Stomach (tissue), 9 donors: ENCODE measurements around the gene SGCA. TPM values are rescaled to one million over a fixed set of nuclear protein-coding genes. Genes with fewer than 3 reads are reported as not detected.

Source experiments
- DNase-seq, 2 donors: peaks; one replicate each; pipeline versions ENCODE4 v3.0.0 to v3.0.0-alpha.2; 2013 to 2019
- H3K27ac ChIP-seq, 5 donors: fragments of 200-600 bp in 4 of 5; sonication (generic) in 4 of 5; one replicate each; pipeline ENCODE4 v1.5.1; 2013 to 2019; ENCODE audit warnings: mild to moderate bottlenecking in 1 of 5, moderate library complexity in 1 of 5
- H3K27me3 ChIP-seq, 3 donors: fragments of 200-600 bp; sonication (generic); one replicate each; pipeline ENCODE4 v1.5.1; 2017 to 2019; ENCODE audit warnings: mixed run types in 1 of 3
- H3K36me3 ChIP-seq, 4 donors: fragments of 200-600 bp; sonication (generic); 1 replicate in 3 of 4; 2 replicates in 1 of 4; pipeline ENCODE4 v1.5.1; 2016 to 2019
- H3K4me1 ChIP-seq, 4 donors: fragments of 200-600 bp; sonication (generic); one replicate each; pipeline ENCODE4 v1.5.1; 2016 to 2019
- H3K4me3 ChIP-seq, 4 donors: fragments of 200-600 bp; sonication (generic) in 3 of 4; one replicate each; pipeline ENCODE4 v1.5.1; 2016 to 2019; ENCODE audit warnings: mild to moderate bottlenecking in 1 of 4
- H3K9me3 ChIP-seq, 4 donors: fragments of 200-600 bp; sonication (generic); one replicate each; pipeline ENCODE4 v1.5.1; 2016 to 2019
- EP300 ChIP-seq: sonication (generic); formaldehyde crosslinking; IDR thresholded peaks from one replicate; pipeline ENCODE4 v1.6.1; 2017; ENCODE audit warnings: antibody characterized with exemption
- POLR2A ChIP-seq, 4 donors: fragments of 450-650 bp; IDR thresholded peaks; one replicate each; pipeline ENCODE4 v1.6.1; 2016; ENCODE audit warnings: antibody characterized with exemption in 4 of 4, control low read depth in 2 of 4, mild to moderate bottlenecking in 1 of 4, moderate library complexity in 1 of 4
- POLR2AphosphoS5 ChIP-seq, 3 donors: sonication (generic); formaldehyde crosslinking; IDR thresholded peaks; one replicate each; pipeline ENCODE4 v1.6.1; 2016; ENCODE audit warnings: antibody characterized with exemption in 3 of 3
- WGBS, 5 donors: extraction: QIAGEN DNeasy Blood & Tissue Kit in 3 of 5; methylation state at CpG; one replicate each; pipeline versions ENCODE4 v1.1.5 to v1.1.7; 2013 to 2018; 5-methylcytosine and 5-hydroxymethylcytosine counted together
- intact Hi-C: fragments of 100-400 bp; cut with DNase I; formaldehyde crosslinking; loops from one replicate; pipeline ENCODE4 v1.15.1; 2023; ENCODE audit warnings: low total_unique reads
- polyA plus RNA-seq, 3 donors: library from polyadenylated mRNA; stranded (reverse); fragments of 200-250 nt; gene quantifications; one replicate each; pipeline ENCODE4 v1.2.3, GENCODE V29; 2013
- total RNA-seq, 5 donors: library from RNA; depleted of rRNA; stranded (reverse); fragments of >200 nt; gene quantifications; one replicate each; pipeline versions ENCODE4 v1.1.0 to v1.2.3, GENCODE V29; 2014 to 2016
- TF ChIP-seq, protein P1 (sequence below), 7 experiments: fragments of 450-650 bp in 4 of 7; fragments of 200-600 bp in 3 of 7; sonication (generic) in 3 of 7; IDR thresholded peaks; one replicate each; pipeline ENCODE4 v1.5.1; 2016 to 2019; ENCODE audit warnings: antibody characterized with exemption in 7 of 7, control low read depth in 2 of 7, mild to moderate bottlenecking in 1 of 7
- donor health status: healthy with polysubstance abuse.
- donor health status: Bipolar disorder and iron deficiency.
- donor health status: healthy.

Gene SGCA
- total and polyA plus RNA-seq, 8 donors = 5.4 to 89.3 (median 15.1) TPM

DNA sequence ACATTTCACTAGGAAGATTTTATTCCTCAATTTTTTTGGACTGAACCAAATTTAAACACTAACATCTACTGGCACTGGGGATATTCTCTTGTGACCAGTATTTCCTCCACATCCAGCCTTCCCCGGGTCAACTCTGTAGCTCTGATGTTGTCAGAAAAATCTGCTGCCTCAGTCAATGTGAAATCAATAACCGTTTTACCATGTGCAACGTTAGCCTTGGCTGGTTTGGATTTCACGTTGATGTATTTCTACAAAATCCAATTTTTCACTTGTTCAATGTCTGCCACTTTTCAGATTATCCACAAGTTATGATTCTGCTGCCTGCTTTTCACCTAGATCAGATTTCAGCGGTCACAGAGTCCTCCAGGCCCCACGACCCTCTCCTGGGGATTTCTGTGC lies 7.1 kb downstream of the SGCA start:
- H3K36me3 ChIP-seq = no peaks in the 10 kb centered on the region
- intact Hi-C loops = no loop called here
- peak overlapping the region in 4 of 5 donors; percentile 68 to 82 (median 80) for H3K27ac ChIP-seq
- no peaks in the 10 kb centered on the region for H3K27me3 ChIP-seq
- no peak overlapping the region for H3K4me3 ChIP-seq
- H3K4me1 ChIP-seq = peaks cover 27 to 68% (median 36%) of the 10 kb centered on the region in 4 donors
- TF ChIP-seq EP300 = no peak
- TF ChIP-seq POLR2A (IDR thresholded peaks at IDR 0.05) = no peak
- TF ChIP-seq POLR2AphosphoS5 (IDR thresholded peaks at IDR 0.05) = no peak
- TF ChIP-seq, protein P1, sequence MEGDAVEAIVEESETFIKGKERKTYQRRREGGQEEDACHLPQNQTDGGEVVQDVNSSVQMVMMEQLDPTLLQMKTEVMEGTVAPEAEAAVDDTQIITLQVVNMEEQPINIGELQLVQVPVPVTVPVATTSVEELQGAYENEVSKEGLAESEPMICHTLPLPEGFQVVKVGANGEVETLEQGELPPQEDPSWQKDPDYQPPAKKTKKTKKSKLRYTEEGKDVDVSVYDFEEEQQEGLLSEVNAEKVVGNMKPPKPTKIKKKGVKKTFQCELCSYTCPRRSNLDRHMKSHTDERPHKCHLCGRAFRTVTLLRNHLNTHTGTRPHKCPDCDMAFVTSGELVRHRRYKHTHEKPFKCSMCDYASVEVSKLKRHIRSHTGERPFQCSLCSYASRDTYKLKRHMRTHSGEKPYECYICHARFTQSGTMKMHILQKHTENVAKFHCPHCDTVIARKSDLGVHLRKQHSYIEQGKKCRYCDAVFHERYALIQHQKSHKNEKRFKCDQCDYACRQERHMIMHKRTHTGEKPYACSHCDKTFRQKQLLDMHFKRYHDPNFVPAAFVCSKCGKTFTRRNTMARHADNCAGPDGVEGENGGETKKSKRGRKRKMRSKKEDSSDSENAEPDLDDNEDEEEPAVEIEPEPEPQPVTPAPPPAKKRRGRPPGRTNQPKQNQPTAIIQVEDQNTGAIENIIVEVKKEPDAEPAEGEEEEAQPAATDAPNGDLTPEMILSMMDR (IDR thresholded peaks at IDR 0.05) = no peak
- no peaks in the 10 kb centered on the region for H3K9me3 ChIP-seq
- 68 to 80% (median 74%) methylated on average over 6 of the region's 6 CpGs for WGBS, 5 donors
- DNase-seq = no peak

GRCh38 chr17:50173335-50173941 lies 7.6 kb downstream of the SGCA start:
- intact Hi-C loops = no loop called here
- Histone ChIP-seq H3K27ac (peak overlapping the region in 4 of 5 donors; percentile 68 to 82 (median 80)), H3K36me3 (no peaks in the 10 kb centered on the region), H3K9me3 (no peaks in the 10 kb centered on the region), H3K4me1 (peaks cover 32 to 68% (median 39%) of the 10 kb centered on the region in 4 donors), H3K4me3 (no peak overlapping the region), H3K27me3 (no peaks in the 10 kb centered on the region)
- WGBS, 5 donors = 56 to 75% (median 70%) methylated on average over 5 to 10 of the region's 10 CpGs
- DNase-seq = peak in 1 of 2 donors; percentile 87
- TF ChIP-seq POLR2AphosphoS5 (IDR thresholded peaks at IDR 0.05) = no peak
- no peak for TF ChIP-seq EP300
- no peak for TF ChIP-seq POLR2A (IDR thresholded peaks at IDR 0.05)

GRCh38 chr17:50174444-50174843 lies 8.6 kb downstream of the SGCA start:
- Histone ChIP-seq H3K36me3 (no peaks in the 10 kb centered on the region), H3K27ac (peak overlapping the region in 3 of 5 donors; percentile 79 to 82 (median 81)), H3K9me3 (no peaks in the 10 kb centered on the region), H3K27me3 (no peaks in the 10 kb centered on the region), H3K4me3 (no peak overlapping the region), H3K4me1 (peaks cover 32 to 65% (median 36%) of the 10 kb centered on the region in 4 donors)
- TF ChIP-seq, protein P1 (IDR thresholded peaks at IDR 0.05) = no peak
- TF ChIP-seq POLR2AphosphoS5 (IDR thresholded peaks at IDR 0.05) (no peak), POLR2A (IDR thresholded peaks at IDR 0.05) (no peak), EP300 (no peak)
- intact Hi-C loops = no loop called here
- DNase-seq = no peak
- 73 to 83% (median 77%) methylated on average over 5 to 6 of the region's 6 CpGs for WGBS, 5 donors

DNA sequence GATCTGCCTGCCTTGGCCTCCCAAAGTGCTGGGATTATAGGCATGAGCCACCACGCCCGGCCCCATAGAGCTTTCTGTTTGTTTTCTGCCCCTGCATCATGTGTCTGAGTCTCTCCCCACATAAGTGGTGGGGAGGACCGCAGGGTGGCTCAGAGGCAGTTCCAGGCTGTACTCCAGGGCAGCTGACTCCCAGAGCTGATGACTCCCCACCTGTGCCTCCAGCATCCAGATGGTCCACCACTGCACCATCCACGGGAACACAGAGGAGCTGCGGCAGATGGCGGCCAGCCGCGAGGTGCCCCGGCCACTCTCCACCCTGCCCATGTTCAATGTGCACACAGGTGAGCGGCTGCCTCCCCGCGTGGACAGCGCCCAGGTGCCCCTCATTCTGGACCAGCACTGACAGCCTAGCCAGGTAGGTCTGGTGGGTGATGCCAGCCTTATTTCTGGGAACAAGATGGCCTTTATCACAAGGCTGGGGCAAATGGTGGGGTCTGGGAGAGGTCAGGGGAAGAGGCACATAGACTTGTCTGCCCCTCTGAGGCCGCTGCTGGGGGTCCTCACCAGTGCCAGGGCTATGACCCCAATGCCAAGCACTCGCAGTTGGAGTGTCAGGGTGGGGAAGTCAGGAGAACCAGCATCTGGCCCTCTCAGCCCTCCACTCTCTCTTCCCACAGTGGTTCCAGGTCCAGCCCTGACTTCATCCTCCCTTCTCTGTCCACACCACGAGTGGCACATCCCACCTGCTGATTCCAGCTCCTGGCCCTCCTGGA lies 9.4 kb downstream of the SGCA start:
- Histone ChIP-seq H3K36me3 (no peaks in the 10 kb centered on the region), H3K27me3 (no peaks in the 10 kb centered on the region), H3K27ac (peak overlapping the region; percentile 8 to 85 (median 51)), H3K4me3 (no peak overlapping the region), H3K4me1 (peaks cover 32 to 60% (median 35%) of the 10 kb centered on the region in 4 donors), H3K9me3 (no peaks in the 10 kb centered on the region)
- 71 to 80% (median 76%) methylated on average over 16 of the region's 16 CpGs for WGBS, 5 donors
- DNase-seq = peak in 1 of 2 donors; percentile 48
- TF ChIP-seq, protein P1 (IDR thresholded peaks at IDR 0.05) = no peak
- no peak for TF ChIP-seq EP300
- no peak for TF ChIP-seq POLR2AphosphoS5 (IDR thresholded peaks at IDR 0.05)
- no peak for TF ChIP-seq POLR2A (IDR thresholded peaks at IDR 0.05)
- intact Hi-C loops = no loop called here
